Esophagus muscularis mucosa (tissue), 4 donors: ENCODE data around the gene GRK5.

Experiments
- EP300 ChIP-seq: sonication (generic); formaldehyde crosslinking; IDR thresholded peaks from one replicate; pipeline ENCODE4 v1.6.1; 2017; ENCODE audit warnings: antibody characterized with exemption
- POLR2A ChIP-seq: fragments of 450-650 bp; IDR thresholded peaks from one replicate; pipeline ENCODE4 v1.6.1; 2017; ENCODE audit warnings: antibody characterized with exemption, moderate library complexity, mild to moderate bottlenecking, low read depth
- TF ChIP-seq, protein P1 (sequence below), 3 experiments: fragments of 200-600 bp in 2 of 3; fragments of 450-650 bp in 1 of 3; sonication (generic) in 2 of 3; IDR thresholded peaks; one replicate each; pipeline ENCODE4 v1.5.1; 2017 to 2019; ENCODE audit warnings: antibody characterized with exemption in 3 of 3, mild to moderate bottlenecking in 2 of 3, moderate library complexity in 1 of 3

DNA sequence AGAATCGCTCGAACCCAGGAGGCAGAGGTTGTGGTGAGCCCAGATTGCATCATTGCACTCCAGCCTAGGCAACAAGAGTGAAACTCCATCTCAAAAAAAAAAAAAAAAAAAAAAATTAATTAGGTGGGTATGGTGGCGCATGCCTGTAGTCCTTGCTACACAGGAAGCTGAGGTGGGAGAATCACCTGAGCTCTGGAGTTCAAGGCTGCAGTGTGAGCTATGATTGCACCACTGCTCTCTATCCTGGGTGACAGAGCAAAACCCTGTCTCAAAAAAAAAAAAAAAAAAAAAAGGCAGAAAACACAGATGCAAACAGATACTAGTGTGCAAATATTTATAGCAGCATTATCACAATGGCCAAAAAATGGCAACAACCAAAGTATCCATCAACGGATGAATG is 200.7 kb downstream of the GRK5 start:
- TF ChIP-seq, protein P1, sequence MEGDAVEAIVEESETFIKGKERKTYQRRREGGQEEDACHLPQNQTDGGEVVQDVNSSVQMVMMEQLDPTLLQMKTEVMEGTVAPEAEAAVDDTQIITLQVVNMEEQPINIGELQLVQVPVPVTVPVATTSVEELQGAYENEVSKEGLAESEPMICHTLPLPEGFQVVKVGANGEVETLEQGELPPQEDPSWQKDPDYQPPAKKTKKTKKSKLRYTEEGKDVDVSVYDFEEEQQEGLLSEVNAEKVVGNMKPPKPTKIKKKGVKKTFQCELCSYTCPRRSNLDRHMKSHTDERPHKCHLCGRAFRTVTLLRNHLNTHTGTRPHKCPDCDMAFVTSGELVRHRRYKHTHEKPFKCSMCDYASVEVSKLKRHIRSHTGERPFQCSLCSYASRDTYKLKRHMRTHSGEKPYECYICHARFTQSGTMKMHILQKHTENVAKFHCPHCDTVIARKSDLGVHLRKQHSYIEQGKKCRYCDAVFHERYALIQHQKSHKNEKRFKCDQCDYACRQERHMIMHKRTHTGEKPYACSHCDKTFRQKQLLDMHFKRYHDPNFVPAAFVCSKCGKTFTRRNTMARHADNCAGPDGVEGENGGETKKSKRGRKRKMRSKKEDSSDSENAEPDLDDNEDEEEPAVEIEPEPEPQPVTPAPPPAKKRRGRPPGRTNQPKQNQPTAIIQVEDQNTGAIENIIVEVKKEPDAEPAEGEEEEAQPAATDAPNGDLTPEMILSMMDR (IDR thresholded peaks at IDR 0.05), result no peak
- no peak for TF ChIP-seq POLR2A
- no peak for TF ChIP-seq EP300
